Brain microvascular endothelial cell (primary cell): Measurements from ENCODE around the gene EMCN.

Experiments
- DNase-seq: peaks from one replicate; pipeline ENCODE4 v3.0.0-alpha.2; 2020
- H3K27ac ChIP-seq: fragments of 250-450 bp; sonication (Bioruptor Pico); 2 replicates; pipeline ENCODE4 v1.5.1; 2020; ENCODE audit warnings: mild to moderate bottlenecking, moderate library complexity
- H3K27me3 ChIP-seq: fragments of 250-450 bp; sonication (Bioruptor Pico); replicated peaks from 2 replicates; pipeline ENCODE4 v1.5.1; 2020; ENCODE audit warnings: mild to moderate bottlenecking
- H3K36me3 ChIP-seq: fragments of 250-450 bp; sonication (Bioruptor Pico); replicated peaks from 2 replicates; pipeline ENCODE4 v1.5.1; 2020; ENCODE audit warnings: mild to moderate bottlenecking
- H3K4me3 ChIP-seq: 2 replicates; pipeline ENCODE4 v1.5.1; 2011; ENCODE audit warnings: low read depth, mild to moderate bottlenecking, control low read depth, low read length, moderate library complexity
- in situ Hi-C: cut with HindIII; loops from 2 replicates; pipeline ENCODE4 v1.10.0; 2017; ENCODE audit warnings: low sequenced_read_pairs, low pct_ligation_motif_present
- TF ChIP-seq, protein P1 (sequence below): IDR thresholded peaks from 2 replicates; pipeline ENCODE4 v1.5.1; 2011; ENCODE audit warnings: low read depth, mild to moderate bottlenecking, moderate library complexity, low read length, control low read depth, inconsistent platforms; ENCODE audit errors: missing control alignments

Gene EMCN

DNA sequence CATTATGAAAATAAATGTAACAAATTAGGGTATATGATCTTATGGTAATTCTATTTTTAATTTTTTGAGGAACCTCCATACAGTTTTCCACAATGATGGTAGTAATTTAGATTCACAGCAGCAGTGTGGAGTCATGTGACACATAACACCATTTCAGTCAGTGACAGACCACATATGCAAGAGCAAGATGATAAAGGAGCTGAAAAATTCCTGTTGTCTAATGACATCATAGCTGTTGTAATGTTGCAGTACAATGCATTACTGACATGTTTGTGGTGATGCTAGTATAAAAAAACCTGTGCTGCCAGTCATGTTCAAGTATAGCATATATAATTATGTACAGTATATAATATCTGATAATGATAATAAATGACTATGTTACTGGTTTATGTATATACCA, 28.5 kb downstream of the EMCN start:
- Histone ChIP-seq H3K27ac (no peak overlapping the region), H3K27me3 (no peaks in the 10 kb centered on the region), H3K36me3 (no peaks in the 10 kb centered on the region), H3K4me3 (no peak overlapping the region)
- TF ChIP-seq, protein P1, sequence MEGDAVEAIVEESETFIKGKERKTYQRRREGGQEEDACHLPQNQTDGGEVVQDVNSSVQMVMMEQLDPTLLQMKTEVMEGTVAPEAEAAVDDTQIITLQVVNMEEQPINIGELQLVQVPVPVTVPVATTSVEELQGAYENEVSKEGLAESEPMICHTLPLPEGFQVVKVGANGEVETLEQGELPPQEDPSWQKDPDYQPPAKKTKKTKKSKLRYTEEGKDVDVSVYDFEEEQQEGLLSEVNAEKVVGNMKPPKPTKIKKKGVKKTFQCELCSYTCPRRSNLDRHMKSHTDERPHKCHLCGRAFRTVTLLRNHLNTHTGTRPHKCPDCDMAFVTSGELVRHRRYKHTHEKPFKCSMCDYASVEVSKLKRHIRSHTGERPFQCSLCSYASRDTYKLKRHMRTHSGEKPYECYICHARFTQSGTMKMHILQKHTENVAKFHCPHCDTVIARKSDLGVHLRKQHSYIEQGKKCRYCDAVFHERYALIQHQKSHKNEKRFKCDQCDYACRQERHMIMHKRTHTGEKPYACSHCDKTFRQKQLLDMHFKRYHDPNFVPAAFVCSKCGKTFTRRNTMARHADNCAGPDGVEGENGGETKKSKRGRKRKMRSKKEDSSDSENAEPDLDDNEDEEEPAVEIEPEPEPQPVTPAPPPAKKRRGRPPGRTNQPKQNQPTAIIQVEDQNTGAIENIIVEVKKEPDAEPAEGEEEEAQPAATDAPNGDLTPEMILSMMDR = no peak
- in situ Hi-C loops = no loop called here
- DNase-seq = no peak

DNA sequence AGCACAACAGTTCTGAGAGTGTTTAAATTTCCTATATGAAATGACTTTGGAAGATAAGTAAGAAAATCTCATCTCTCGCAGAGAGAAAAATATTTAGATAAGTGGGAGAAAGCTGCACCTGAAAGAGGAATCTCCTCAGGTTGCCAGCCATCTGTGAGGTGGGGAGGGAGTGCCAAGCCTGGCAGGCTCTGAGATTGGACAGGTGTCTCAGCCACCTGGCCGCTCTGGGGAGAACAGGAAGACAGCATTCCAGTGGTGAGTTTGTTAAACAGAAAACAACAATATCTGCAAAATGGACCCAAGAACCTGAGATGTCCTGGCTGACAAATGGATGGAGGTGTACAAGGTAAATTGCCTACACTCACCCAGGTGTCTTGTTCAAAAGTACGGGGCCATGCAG, 31.3 kb downstream of the EMCN start:
- TF ChIP-seq, protein P1 = no peak
- no peak for DNase-seq
- H3K27me3 ChIP-seq = no peaks in the 10 kb centered on the region
- in situ Hi-C loops = no loop called here
- H3K27ac ChIP-seq = no peak overlapping the region
- H3K36me3 ChIP-seq = no peaks in the 10 kb centered on the region
- no peak overlapping the region for H3K4me3 ChIP-seq

GRCh38 chr4:100483796-100484195, 34.0 kb downstream of the EMCN start:
- TF ChIP-seq, protein P1 = no peak
- in situ Hi-C loops = no loop called here
- no peak overlapping the region for H3K27ac ChIP-seq

DNA sequence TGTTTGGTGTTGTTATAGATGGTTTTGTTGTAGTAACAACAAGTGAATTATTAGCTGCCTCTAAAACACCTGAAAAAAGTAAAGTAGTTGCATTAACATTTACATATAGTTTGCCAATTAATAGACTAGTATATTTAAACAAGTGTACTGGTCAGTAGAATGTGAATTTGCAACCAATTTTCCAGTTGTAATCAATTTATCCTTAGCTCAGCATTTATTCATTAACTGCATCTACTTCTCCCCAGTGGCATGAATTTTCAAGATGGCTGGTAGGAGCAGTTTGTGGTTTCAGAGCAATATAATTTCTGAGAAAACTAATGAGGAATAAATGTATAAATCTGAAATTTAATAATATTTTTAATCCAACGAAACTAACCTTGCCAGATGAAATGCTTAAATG, 37.9 kb downstream of the EMCN start:
- TF ChIP-seq, protein P1 = no peak
- no peaks in the 10 kb centered on the region for H3K36me3 ChIP-seq
- H3K27ac ChIP-seq = no peak overlapping the region
- no peak for DNase-seq
- in situ Hi-C loops = no loop called here
- no peaks in the 10 kb centered on the region for H3K27me3 ChIP-seq
- H3K4me3 ChIP-seq = no peak overlapping the region

More at GRCh38 chr4:100483796-100484195, 34.0 kb downstream of the EMCN start:
- H3K27me3 ChIP-seq = no peaks in the 10 kb centered on the region
- DNase-seq = no peak
- H3K4me3 ChIP-seq = no peak overlapping the region
- no peaks in the 10 kb centered on the region for H3K36me3 ChIP-seq

DNA sequence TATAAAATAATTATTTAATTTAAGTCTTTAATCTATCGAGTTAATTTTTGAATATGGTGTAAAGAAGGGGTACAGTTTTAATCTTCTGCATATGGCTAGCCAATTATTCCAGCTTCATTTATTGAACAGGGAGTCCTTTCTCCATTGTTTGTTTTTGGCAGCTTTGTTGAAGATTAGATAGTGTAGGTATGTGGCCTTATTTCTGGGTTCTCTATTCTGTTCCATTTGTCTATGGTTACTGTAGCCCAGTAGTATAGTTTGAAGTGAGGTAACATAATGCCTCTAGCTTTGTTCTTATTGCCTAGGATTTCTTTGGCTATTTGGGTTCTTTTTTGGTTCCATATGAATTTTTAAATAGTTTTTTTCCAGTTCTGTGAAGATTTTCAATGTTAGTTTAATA, 48.3 kb downstream of the EMCN start:
- DNase-seq = no peak
- in situ Hi-C loops = no loop called here
- H3K27me3 ChIP-seq = no peaks in the 10 kb centered on the region
- no peaks in the 10 kb centered on the region for H3K36me3 ChIP-seq
- no peak overlapping the region for H3K4me3 ChIP-seq
- H3K27ac ChIP-seq = no peak overlapping the region
- TF ChIP-seq, protein P1 = no peak

GRCh38 chr4:100466501-100466900, 51.3 kb downstream of the EMCN start:
- Histone ChIP-seq H3K27me3 (no peaks in the 10 kb centered on the region), H3K4me3 (no peak overlapping the region), H3K36me3 (no peaks in the 10 kb centered on the region), H3K27ac (no peak overlapping the region)
- DNase-seq = no peak
- in situ Hi-C loops = no loop called here
- TF ChIP-seq, protein P1 = no peak
